Esophagus squamous epithelium (tissue), 5 donors: ENCODE results near the gene TOP2A. TPM values are rescaled to one million over a fixed set of nuclear protein-coding genes. Genes with fewer than 3 reads are reported as not detected.

ENCODE experiments used
- DNase-seq: peaks from one replicate; lab custom pipeline; 2025; lab: John Stamatoyannopoulos, UW
- H3K27ac ChIP-seq, 4 donors: fragments of 200-600 bp; sonication (generic); one replicate each; pipeline ENCODE4 v1.5.1; 2016 to 2019; ENCODE audit warnings: mild to moderate bottlenecking in 1 of 4
- H3K27me3 ChIP-seq, 4 donors: fragments of 200-600 bp; sonication (generic); 1 replicate in 3 of 4; 2 replicates in 1 of 4; pipeline versions ENCODE4 v1.5.1 to v1.6.0; 2017 to 2021; ENCODE audit warnings: antibody characterized with exemption in 1 of 4
- H3K36me3 ChIP-seq, 3 donors: fragments of 200-600 bp; sonication (generic); one replicate each; pipeline ENCODE4 v1.5.1; 2016 to 2019
- H3K4me1 ChIP-seq, 3 donors: fragments of 200-600 bp; sonication (generic); one replicate each; pipeline ENCODE4 v1.5.1; 2017 to 2019
- H3K4me3 ChIP-seq, 4 donors: fragments of 200-600 bp; sonication (generic); 1 replicate in 3 of 4; 2 replicates in 1 of 4; pipeline ENCODE4 v1.5.1; 2016 to 2019; ENCODE audit warnings: mild to moderate bottlenecking in 2 of 4, moderate library complexity in 1 of 4
- H3K9me3 ChIP-seq, 3 donors: fragments of 200-600 bp; sonication (generic); one replicate each; pipeline ENCODE4 v1.5.1; 2016 to 2019
- CTCF ChIP-seq, 6 experiments: fragments of 450-650 bp in 4 of 6; fragments of 200-600 bp in 2 of 6; sonication (generic) in 2 of 6; IDR thresholded peaks; one replicate each; pipeline ENCODE4 v1.5.1; 2016 to 2019; ENCODE audit warnings: antibody characterized with exemption in 6 of 6, mild to moderate bottlenecking in 4 of 6, moderate library complexity in 4 of 6
- POLR2A ChIP-seq, 4 donors: fragments of 450-650 bp; IDR thresholded peaks; one replicate each; pipeline ENCODE4 v1.6.1; 2017; ENCODE audit warnings: antibody characterized with exemption in 4 of 4, mild to moderate bottlenecking in 4 of 4, moderate library complexity in 3 of 4
- WGBS, 2 donors: methylation state at CpG; one replicate each; pipeline ENCODE4 v1.1.5; 2018; 5-methylcytosine and 5-hydroxymethylcytosine counted together
- intact Hi-C: fragments of 100-400 bp; cut with DNase I; formaldehyde crosslinking; loops from one replicate; pipeline ENCODE4 v1.15.0; 2022
- total RNA-seq, 4 donors: library from RNA; depleted of rRNA; stranded (reverse); fragments of >200 nt; gene quantifications; one replicate each; pipeline ENCODE4 v1.1.0, GENCODE V29; 2016
- donor health status: DM: yes; HTN: yes; CAD: no.

TOP2A gene
- total RNA-seq, 4 donors from 2014 or later, result 24.9 to 87.1 (median 50.6) TPM

- DNase-seq, result no peak
- WGBS, 2 donors, result 15 to 24% methylated on average over 9 to 14 of the region's 19 CpGs
Measured at GRCh38 chr17:40349895-40350688, 67.6 kb downstream of the TOP2A start.

GRCh38 chr17:40349477-40349894 is 68.2 kb downstream of the TOP2A start:
- Histone ChIP-seq H3K27me3 (no peaks in the 10 kb centered on the region), H3K36me3 (peaks cover 4 to 40% (median 11%) of the 10 kb centered on the region in 3 donors), H3K9me3 (no peaks in the 10 kb centered on the region), H3K4me3 (peak overlapping the region in 1 of 4 donors; percentile 35), H3K4me1 (peaks cover 61 to 87% (median 62%) of the 10 kb centered on the region in 3 donors), H3K27ac (peak overlapping the region; percentile 42 to 98 (median 94))
- DNase-seq, result no peak
- no peak for TF ChIP-seq POLR2A (IDR thresholded peaks at IDR 0.05)
- intact Hi-C loops, result no loop called here
- 40% methylated on average over 1 of the region's 10 CpGs; no CpG with 5 or more reads in 1 of the 2 donors for WGBS, 2 donors

More at GRCh38 chr17:40349895-40350688, 67.6 kb downstream of the TOP2A start:
- Histone ChIP-seq H3K4me3 (peak overlapping the region in 1 of 4 donors; percentile 35), H3K36me3 (peaks cover 4 to 45% (median 11%) of the 10 kb centered on the region in 3 donors), H3K9me3 (no peaks in the 10 kb centered on the region), H3K27ac (peak overlapping the region; percentile 42 to 98 (median 94)), H3K27me3 (no peaks in the 10 kb centered on the region), H3K4me1 (peaks cover 55 to 87% (median 60%) of the 10 kb centered on the region in 3 donors)
- TF ChIP-seq POLR2A (IDR thresholded peaks at IDR 0.05) (no peak), CTCF (IDR thresholded peaks at IDR 0.05) (no peak)
- intact Hi-C loops, result loop anchor here (10.0 kb wide), 1 partner anchor 155 kb away; no protein-coding TSS in a partner anchor

- Histone ChIP-seq H3K4me3 (peak overlapping the region in 1 of 4 donors; percentile 8), H3K4me1 (peaks cover 67 to 93% (median 69%) of the 10 kb centered on the region in 3 donors), H3K9me3 (no peaks in the 10 kb centered on the region), H3K36me3 (peaks cover 0 to 33% (median 11%) of the 10 kb centered on the region in 3 donors), H3K27ac (peak overlapping the region; percentile 42 to 98 (median 94)), H3K27me3 (no peaks in the 10 kb centered on the region)
- TF ChIP-seq CTCF (IDR thresholded peaks at IDR 0.05), result no peak
- TF ChIP-seq POLR2A (IDR thresholded peaks at IDR 0.05), result no peak
- intact Hi-C loops, result no loop called here
- no peak for DNase-seq
- 27 to 29% methylated on average over 7 to 10 of the region's 17 CpGs for WGBS, 2 donors
Measured at GRCh38 chr17:40348562-40349476, 68.9 kb downstream of the TOP2A start.

- H3K27me3 ChIP-seq, result no peaks in the 10 kb centered on the region
- no peak for DNase-seq
- 20 to 48% methylated on average over 1 to 2 of the region's 5 CpGs for WGBS, 2 donors
- intact Hi-C loops, result no loop called here
- no peaks in the 10 kb centered on the region for H3K9me3 ChIP-seq
- H3K36me3 ChIP-seq, result peaks cover 0 to 26% (median 11%) of the 10 kb centered on the region in 3 donors
- H3K27ac ChIP-seq, result peak overlapping the region; percentile 24 to 98 (median 94)
- peaks cover 71 to 100% (median 76%) of the 10 kb centered on the region in 3 donors for H3K4me1 ChIP-seq
- no peak for TF ChIP-seq CTCF (IDR thresholded peaks at IDR 0.05)
- TF ChIP-seq POLR2A (IDR thresholded peaks at IDR 0.05), result no peak
- H3K4me3 ChIP-seq, result peak overlapping the region in 2 of 4 donors; percentile 5 to 26
Measured at GRCh38 chr17:40348136-40348504, 69.6 kb downstream of the TOP2A start.
